Occipital lobe (tissue), 2 donors: Measurements from ENCODE around the gene ATP8A1. TPM values are rescaled to one million over a fixed set of nuclear protein-coding genes. Genes with fewer than 3 reads are reported as not detected.
"Not testable (repeated sequence)": the region's sequence is repeated elsewhere in the genome, so short reads cannot be mapped to it uniquely, and the experiment has no call there.

Experiments
- DNase-seq: peaks from one replicate; lab custom pipeline; 2025; lab: John Stamatoyannopoulos, UW
- total RNA-seq: library from RNA; depleted of rRNA; stranded (reverse); fragments of >200 nt; gene quantifications from one replicate; pipeline ENCODE4 v1.2.3, GENCODE V29; 2014

ATP8A1 gene
- total RNA-seq, result 239 TPM

DNA sequence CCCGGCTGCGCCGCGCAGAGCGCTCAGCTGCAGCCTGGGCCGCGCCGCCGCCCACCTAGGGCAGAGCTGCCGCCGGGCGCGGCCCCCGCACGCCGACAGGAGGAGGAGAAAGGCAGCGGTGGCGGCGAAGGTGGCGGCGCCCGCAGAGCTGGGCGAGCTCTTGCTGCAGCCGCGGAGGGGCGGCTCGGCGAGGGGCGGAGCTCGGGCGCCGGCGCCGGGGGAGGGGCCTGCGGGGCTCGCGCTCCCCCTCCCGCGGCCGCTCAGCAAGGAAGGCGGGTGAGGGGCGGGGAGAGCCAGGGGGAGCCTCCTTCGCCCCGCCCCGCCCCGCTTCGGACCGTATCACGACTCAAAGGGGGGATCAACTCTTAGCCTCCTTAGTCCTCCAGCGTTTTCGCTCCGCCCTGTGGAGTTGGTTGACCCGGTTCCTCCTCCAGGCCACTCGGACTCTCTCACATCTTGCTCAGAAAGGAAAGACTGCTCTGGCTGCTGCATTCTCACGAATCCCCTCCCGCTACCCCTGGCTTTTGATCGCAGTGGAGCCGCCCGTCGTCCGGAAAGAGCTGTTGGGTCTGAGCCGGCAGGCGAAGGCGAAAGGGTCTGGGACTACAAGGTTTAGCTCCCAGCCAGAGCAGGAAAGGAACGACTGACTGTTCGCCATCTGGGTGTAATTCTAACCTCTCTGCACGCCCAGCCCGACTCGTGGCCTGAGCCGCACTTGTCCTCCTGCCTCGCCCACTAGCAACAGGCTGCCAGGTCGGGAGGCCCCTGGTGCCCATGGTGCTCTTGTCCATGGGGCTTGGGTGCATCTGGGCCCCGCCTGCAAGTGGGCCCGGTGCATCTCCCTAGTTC is at the start of gene ATP8A1:
Gene ATP8A1, minus strand, starts transcription at position 162 of the 849 bp plus-strand sequence. CDS start 232 bp downstream, outside the sequence.
- peak; percentile 92 for DNase-seq

DNA sequence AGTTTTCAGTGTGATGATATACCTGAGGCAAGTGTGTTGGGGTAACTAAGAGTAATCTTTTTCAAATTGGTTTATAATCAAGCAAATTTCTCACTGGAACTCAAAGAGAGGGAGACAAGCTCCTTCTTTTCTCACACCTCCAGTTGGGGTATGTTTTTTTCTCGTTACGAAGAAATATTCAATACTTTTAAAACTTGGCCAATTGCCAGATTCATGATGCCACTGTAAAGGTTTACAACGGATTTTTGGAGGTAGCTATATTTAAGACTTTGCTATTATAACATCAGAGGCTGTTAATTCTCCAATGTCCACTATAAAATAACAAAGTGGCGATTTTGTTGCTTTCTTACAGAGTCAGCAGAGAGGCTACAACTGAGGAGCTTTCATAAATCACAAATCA is 49.2 kb upstream of the ATP8A1 start:
- DNase-seq, result no peak

DNA sequence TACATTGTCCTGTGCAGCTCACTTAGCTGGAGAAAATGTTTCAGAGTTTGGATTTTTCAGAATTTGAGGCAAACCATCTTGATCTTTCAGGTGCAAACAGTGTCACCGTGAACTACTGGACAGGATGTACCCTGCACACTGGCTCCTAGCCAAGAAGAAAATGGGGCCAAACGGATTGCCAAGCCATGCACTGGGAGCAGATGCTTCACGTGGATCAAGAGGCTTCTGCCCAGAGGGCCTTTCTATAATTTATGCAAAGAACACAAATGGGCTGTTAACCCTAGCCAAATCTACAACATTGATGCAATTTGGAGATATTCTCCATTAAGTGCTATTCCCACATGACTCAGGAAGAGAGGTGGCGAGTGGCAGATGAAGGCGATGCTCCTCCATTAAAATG is 46.9 kb upstream of the ATP8A1 start:
- DNase-seq, result no peak

DNA sequence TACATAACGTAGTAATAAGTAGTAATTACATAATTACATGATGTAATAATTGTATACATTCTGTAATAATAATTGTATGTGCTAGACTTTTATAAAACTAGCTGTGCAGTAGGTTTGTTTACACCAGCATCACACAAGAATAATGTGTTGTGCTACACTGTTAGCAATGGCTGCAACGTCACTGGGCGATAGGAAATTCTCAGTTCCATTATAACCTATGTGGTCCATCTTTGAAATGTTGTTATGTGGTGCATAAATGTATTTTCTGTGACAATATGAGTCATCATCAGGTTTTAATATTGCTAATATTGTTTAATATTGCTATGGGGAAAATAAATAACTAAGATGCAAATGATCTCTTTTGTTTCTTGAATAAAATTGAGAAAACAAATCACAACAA is 46.0 kb upstream of the ATP8A1 start:
- no peak for DNase-seq

DNA sequence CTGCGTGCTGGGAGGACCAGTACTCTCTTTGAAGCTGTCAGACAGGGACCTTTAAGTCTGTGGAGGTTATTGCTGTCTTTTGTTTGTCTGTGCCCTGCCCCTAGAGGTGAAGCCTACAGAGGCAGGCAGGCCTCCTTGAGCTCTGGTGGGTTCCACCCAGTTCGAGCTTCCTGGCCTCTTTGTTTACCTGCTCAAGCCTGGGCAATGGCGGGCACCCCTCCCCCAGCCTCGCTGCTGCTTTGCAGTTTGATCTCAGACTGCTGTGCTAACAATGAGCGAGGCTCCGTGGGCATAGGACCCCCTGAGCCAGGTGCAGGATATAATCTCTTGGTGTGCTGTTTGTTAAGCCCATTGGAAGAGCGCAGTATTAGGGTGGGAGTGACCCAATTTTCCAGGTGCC is 44.9 kb upstream of the ATP8A1 start:
- not testable (repeated sequence) for DNase-seq

DNA sequence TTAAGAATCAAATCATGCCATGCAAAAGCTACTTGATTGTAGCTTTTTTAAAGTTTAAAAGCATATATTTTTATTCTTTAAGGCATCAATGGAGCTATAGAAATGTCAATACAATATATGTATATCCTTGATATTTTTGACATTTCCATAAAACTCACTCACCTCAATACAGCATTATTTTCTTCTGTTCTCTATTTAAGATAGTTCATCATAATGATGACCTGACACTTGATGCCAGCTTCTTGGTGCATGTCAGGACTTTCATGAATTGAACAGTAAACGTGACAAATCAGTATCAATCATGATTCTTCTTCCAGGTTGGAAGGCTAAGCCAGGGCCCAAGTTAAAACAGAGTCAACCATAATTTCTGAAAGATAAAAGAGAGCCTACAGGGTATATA is 33.6 kb upstream of the ATP8A1 start:
- no peak for DNase-seq

DNA sequence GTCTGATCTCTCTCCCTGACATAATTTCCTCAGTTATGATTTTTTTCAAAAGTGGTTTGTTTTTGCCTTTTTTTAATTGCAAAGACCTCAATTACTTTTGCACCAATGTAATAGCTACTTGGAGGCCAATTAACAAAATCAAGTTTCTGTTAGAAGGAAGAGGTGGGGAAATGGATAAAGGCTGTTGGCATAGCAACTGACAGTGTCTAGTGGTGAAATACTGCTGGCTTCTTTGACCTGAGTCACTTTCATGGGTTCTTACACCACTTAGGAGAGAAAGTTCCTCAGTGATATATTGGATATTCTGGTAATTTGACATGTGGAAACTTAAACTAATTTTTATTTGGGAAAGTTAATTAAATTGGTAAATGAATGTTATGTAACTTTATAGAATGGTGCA is 26.5 kb upstream of the ATP8A1 start:
- no peak for DNase-seq

DNA sequence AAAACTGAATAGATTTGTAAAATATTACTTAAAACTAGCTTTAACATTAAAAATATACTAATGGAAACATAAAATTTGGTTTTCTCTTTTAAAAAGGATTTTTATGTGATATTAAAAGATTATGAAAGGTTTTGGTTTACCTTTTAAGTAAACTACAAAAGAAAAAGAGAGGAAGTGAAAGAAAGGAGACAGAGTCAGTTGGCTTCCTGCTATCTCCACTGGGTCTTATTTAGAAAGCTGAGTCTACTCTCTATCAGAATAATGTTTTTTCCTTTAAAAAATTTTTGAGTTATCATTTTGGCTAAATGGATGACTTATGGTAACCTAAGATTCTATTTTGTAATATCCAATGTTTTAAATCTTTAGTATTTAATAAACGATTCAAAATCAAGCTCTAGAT is 21.6 kb upstream of the ATP8A1 start:
- no peak for DNase-seq

DNA sequence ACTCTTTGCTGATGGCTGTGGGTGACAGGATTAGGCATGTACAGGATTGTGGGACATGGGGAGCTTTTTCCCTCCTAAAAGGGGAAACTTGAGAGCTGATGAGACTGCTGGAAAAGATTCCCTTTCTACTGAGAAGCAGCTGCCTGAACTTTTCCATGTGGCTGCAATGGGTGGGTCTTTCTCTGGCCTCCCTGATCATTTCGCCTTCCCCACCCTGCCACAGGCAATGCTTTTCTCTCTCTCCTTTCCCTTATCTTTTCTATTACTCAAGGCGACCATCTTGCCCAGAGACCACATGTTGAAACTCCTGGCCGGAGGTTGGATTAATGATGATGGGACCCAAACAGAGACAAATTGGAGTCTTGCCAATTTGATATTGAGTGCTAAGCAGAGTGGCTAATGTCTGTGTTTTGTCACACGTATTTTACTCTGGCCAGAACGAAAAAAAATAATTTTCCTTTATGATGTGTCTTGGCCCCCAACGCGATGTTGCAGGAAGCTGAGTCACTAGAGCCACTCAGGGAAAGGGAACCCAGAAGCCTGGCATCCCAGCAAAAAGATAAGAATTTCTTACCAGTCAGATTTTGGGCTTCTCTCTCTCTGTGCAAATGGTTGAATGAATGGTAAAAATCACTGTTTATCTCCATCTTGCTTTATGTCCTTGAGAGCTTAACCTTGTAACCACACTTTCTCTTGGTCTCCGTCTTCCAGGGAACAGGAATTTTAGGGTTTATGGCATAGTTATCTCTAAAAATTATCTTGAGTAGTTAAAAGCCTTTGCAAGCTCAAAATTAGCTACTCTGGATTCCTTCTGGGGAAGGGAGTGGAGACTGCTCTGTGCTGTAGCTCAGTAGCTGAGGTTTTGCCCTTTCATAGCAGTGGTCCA is 19.4 kb upstream of the ATP8A1 start:
- DNase-seq, result no peak

DNA sequence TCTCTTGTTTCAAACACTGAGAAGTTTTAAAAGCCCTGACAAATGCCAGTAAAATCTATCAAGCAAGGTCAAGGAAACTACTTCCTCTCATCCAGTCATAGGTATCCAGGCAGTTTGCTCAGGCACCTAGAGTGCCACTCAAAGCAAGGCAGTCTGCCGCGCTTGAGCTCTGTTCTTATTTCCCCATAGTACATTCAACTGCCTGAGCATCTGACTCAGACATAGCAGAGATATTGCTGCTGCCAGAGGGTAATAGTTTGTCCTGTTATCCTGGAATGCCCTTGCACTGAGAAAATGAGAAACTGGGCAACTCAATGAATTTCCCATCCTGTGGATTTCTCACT is 16.1 kb upstream of the ATP8A1 start:
- no peak for DNase-seq

DNA sequence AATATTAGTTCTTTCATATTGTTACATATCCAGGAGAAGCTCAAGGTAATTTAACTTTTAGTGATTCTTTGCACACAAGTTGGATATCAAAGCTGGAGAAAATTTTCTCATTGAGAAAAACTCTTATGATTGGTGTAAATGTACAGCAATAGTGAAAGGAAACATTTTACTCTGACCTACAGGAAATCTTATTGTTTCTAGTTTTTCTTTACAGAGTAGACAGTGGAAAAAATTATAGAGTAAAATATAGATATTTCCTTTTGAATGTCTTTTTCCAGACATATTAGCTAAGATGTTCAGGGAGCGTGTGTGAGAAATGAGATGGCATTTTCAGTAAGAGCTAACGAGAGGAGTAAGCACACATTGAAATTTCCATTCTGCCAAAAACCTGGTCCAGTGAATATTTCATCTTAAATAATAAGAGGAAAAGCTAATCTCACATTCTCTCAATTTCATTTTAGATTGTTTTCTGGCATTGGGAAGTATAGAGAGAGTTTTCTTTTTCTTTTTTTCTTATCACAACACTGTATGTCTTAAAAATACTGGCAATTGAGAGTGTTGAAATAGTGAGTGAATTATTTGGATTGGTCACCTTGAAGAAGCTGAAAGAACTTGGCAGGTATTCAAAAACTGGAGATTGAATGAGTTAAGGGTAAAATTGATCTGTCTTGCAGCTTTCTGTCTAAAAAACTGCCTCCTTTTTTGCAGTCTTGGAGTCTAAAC is 15.6 kb upstream of the ATP8A1 start:
- no peak for DNase-seq

DNA sequence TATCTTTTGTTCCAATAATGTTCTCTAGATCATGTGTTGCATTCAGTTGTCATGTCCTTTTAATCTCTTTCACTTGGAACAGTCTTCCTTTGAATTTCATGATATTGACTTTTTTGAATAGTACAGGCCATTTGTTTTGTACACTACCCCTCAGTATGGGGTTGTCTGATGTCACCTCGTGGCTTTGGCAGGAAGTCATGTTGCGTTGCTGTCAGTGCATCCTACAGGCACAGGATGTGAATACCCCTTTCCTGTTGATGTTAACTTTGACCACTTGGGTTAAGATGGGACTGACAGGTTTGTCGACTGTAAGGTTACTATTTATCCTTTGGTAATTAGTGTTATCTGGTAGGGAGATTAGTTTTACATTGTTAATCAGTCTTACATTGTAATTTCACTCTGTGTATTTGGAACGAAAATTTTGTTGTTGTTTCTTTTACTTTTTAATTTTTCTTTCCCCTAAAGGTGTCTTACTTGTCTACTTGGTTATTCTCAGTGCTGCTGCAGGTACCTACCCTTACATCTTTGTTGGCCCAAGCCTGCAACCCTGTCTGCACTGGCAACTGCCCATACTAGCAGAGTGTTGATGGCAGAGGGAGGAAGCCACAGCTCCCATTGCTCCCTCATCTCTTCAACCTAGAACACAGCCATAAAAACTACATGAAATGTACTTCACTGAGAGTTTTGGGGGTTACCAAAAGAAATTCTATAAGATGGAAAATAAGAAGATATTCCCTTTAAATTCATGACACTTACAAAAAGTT is 14.7 kb upstream of the ATP8A1 start:
- no peak for DNase-seq

DNA sequence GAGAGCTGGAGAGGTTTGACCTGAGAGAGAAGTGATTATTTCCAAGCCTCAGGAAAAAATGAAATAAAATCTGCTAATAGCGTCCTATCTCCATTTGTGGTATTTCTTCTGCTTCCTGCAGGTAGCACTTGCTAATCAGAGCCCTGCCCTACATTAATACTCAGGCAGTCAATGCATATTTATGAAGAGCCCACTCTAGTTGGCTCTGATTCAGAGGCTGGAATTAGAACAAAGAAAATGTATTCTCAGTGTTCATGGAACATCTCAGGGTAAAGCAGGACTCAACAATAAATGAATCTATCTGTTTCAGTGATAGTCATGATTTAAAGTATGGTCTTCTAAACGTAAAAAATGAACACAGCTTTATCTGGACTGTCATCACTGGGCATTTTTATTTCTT is 1.4 kb upstream of the ATP8A1 start:
- no peak for DNase-seq

DNA sequence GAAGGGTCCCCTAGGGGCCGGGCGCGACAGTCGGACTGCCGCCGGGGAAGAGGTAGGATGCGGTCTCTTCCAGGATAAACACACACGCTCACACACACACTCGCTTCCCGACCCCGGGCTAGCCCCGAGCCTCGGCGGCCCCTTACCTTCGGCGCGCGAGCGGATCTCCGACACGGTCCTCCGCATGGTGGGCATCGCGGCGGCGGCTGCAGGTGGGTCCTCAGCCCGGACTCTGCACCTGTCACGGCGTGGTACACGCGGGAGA is 294 bp downstream of the ATP8A1 start:
- DNase-seq, result no peak

DNA sequence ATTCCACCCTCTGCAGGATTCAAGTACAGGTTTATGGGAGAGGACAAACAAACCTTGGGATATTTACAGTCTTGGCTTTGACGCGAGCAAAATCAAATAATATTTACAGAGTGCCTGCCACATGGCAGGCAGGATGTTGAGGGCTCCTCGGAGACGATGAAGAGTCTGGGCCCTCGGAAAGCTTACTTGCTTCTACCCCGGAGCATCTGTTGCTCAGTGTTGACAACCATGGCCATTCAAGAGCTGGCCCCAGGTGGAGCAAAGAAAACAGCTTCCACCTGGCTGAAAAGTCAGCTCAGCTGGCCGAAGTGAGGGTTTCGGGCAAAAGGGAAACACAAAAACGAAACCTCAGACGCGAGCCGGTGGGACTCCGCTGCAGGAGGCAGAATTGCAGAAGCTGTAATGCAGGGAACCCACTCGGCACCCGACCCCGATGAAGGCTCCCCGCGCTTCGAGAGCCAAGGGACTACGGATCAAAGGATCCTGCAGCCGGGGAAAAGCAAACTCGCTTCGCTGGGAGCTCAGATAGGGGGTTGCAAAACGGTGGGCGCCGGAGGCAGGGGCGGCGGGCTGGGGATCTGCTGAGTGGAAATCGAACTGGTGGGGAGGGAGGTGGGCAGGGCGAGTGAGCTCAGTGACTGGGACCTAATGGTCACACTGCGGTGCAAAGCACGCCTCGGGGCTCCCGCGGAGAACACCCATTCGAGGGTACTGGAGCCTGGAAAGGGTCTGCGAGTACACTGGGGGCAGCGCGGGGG is 805 bp downstream of the ATP8A1 start:
- no peak for DNase-seq

DNA sequence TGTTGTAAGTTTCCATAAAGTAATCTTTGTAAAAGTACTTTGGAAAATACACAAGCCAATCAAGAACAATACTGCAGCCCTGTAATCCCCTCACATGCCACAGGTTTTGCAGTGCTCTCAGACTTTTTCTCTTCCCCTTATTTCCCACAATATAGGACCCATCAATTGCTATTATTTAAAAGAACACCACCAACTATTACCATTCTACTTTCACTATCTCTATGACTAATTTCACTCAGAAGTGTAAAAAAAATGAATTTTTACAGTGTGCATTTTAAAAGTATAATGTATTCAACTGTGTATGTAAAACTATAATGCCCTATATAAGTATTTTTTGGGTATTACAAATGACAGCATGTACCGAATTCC is 1.7 kb downstream of the ATP8A1 start:
- DNase-seq, result no peak

DNA sequence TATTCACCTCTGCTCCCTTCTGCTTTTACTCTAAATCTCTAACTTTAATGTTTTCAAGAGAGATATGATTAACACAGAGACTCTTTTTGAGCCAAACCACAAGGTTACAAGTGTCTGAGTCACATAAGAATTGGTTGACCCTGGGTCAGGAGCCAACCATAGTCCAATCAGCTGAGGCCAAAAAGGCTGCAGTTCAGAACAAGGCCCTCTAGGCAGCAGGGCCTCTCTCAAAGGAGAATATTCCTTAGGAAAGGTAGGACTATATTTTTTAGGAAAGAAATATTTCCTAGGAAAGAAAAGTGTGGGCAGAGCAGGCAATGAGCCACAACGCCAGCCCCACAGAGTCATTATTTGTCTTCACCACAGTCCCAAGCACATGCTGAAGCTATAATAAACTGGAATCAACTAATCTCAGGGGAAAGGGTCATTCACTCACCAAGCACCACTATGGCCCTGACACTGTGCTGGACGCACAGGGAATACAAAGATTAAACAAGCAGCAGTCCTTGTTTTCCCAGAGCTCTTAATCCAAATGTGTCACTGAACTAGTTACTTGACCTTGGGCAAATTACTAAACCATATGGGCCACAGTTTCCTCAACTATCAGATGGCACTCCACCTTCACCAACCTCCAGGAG is 2.2 kb downstream of the ATP8A1 start:
- no peak for DNase-seq

DNA sequence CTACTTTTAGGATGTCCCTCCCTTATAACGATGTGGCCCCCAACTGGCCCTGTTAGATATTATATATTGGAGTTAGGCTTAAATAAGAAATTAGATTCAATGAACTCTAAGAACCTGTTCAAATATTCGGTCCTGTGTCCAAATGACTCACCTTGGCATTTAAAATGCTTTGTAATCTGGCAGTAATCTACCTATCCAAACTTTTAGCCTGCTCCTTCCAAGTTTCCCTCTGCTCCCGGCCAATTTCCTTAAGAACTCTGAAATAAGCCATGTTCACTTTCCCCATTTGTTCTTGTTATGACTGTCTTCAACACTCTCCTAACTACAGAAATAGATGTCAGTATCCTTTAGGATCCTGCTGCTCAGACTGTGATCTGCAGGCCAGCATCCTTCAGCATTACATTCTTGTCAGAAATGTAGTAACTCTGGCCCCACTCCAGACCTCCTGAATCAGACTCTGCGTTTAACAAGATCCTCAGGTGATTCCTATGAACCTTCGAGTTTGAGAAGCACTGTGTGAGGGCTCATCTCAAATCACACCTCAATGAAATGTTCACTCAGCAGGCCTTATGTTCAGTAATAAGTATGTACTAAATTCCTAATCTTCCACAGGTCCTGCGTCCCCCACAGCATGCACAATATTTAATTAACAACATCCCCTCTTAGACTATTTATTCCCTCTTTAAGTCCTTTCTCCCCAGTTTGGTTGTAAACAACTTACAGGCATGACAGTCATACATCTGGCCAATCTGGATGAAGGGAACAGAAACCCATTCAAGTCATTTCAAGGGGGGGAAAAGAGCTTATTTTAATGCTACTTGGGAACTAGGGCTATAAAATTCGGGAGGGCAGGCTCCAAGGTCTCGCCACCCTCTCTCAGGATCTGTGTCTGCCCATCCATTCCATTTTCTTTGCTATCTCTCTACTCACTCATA is 3.0 kb downstream of the ATP8A1 start:
- DNase-seq, result no peak

DNA sequence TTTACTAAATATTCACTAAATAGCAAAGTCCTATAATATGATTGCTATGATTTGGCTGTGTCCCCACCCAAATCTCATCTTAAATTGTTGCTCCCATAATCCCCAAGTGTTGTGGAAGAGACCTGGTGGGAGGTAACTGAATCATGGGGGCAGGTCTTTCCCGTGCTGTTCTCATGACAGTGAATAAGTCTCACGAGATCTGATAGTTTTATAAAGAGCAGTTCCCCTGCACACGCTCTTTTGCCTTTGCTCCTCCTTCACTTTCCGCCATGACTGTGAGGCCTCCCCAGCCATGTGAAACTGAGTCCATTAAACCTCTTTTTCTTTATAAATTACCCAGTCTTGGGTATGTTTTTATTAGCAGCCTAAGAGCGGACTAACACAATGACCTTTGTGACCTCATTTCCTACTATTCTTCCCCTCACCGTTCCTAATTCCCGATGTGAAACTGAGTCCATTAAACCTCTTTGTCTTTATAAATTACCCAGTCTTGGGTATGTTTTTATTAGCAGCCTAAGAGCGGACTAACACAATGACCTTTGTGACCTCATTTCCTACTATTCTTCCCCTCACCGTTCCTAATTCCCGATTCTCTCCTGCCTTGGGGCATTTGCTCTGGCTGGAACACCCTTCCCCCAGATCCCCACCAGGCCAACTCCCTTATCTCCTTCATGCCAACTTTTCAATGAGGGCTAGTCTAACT is 4.2 kb downstream of the ATP8A1 start:
- not testable (repeated sequence) for DNase-seq
